Kidney tubule cell (primary cell): Measurements from ENCODE around the gene KCTD15.

Source experiments
- DNase-seq: peaks from one replicate; pipeline ENCODE4 v3.0.0-alpha.2; 2018; ENCODE audit warnings: low spot score

KCTD15 gene, protein sequence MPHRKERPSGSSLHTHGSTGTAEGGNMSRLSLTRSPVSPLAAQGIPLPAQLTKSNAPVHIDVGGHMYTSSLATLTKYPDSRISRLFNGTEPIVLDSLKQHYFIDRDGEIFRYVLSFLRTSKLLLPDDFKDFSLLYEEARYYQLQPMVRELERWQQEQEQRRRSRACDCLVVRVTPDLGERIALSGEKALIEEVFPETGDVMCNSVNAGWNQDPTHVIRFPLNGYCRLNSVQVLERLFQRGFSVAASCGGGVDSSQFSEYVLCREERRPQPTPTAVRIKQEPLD

DNA sequence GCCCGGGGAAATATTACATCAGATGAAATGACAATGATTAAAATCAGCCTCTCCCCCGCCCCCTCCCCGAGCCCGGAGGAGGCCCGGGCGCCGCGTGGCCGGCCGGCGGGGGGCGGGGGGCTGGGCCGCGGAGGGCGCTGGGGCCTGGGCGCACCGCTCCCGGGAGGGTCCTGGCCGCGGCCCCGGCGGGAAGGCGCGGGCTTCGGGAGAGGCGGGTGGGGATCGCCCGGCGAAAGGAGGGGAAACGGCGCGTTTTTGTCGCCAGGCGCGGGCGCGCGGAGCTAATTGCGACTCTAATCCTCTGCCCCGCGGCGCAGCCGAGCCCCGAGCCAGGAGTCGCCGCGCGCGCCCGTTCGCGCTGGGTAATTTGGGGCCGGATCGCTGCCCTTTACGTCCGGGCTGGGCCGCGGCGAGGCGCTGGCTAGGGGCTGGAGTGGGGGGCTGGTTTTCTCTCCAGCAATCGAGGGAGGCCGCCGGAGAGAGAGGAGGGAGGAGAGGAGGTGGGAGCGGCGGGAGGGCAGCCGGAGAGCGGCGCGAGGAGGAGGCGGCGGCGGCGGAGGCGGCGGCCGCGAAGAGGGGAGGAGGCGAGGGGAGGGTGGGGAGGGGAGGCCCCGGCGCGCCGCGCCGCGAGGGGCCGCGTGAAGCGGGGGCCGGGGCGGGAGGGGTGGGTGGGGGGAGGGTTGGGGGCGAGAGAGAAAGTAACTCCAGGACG is at the start of gene KCTD15:
TSS of gene KCTD15 (plus strand) at position 707 of the 712 bp plus-strand sequence. CDS start 3,585 bp downstream, outside the sequence.
- peak; percentile 38 for DNase-seq

GRCh38 chr19:33747273-33747672 is 49.4 kb upstream of the KCTD15 start:
- no peak for DNase-seq

- DNase-seq: no peak
These were observed 48.4 kb upstream of the KCTD15 start for GRCh38 chr19:33748231-33748630.

DNA sequence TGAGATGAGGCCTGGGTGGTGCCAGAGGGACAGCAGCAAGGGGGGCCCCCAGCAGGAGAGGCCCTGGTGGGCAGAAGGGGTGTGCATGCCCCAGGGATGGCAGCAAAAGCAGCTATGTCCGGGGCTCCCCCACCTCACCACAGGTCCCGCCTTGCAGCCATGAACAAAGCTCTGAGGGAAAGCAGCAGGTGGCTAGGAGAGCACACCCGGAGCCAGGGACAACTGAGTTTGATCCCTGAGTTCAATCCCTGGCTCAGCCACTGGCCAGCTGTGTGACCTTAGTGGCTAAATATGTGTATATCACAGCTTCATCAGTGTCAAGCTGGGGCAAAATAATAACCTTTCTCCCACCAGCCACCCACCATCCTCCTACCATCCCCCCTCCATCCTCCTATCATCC is 47.7 kb upstream of the KCTD15 start:
- no peak for DNase-seq

GRCh38 chr19:33749619-33750175 is 47.0 kb upstream of the KCTD15 start:
- no peak for DNase-seq

DNA sequence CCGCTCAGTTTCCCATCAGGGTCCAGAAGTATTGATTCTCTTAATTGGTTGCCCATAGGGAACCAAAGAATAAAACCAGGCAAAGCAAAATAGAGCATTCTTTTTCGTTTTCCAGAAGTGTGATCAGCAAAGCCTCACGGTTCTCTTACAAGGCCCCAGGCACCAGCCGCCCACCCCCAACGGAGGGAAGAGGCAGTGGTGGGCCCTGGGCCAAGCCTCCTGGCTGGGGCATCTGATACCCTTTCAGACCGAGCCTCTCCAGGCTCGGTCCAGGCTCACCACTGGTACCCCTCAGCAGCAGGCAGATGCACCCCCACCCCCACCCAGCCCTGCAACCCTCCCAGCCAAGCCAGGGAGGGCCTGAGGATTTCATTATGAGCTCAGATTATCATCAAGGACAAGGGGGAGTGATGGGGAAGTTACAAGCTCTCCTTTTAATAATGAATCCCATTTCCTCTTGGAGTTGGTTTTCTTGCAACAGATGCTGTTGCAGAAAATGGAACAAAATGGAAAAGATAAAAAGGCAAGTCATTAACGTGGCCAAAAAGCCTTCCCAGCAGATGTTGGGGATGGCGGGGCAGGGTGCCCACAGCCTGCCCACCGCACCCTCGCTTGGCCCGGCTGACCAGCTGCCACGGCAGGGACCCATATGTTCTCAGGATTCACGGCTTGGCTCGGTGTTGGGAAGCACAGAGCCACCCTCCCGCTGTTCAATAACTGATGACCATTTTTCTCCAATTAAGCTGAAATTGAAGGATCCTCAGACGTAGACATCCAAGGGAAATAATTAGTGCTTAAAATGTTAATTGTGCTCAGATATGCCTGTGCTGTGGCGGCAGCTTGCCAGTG is 45.9 kb upstream of the KCTD15 start:
- DNase-seq: no peak

DNA sequence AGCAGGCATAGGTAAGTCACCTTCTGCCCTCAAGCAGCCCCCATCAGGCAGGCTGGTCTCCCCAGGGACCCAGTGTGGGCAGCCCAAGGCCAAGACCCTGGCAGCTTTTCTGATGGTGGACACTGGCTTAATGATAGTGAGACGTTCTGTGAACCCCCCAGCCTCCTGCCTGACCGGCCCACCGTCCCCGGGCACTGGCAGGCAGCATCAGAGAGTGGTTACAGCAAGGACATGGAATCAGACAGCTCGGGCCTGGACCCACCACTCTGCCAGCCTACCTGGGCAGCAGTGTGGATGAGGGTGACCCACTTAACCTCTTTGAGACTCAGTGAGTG is 45.3 kb upstream of the KCTD15 start:
- DNase-seq: no peak

DNA sequence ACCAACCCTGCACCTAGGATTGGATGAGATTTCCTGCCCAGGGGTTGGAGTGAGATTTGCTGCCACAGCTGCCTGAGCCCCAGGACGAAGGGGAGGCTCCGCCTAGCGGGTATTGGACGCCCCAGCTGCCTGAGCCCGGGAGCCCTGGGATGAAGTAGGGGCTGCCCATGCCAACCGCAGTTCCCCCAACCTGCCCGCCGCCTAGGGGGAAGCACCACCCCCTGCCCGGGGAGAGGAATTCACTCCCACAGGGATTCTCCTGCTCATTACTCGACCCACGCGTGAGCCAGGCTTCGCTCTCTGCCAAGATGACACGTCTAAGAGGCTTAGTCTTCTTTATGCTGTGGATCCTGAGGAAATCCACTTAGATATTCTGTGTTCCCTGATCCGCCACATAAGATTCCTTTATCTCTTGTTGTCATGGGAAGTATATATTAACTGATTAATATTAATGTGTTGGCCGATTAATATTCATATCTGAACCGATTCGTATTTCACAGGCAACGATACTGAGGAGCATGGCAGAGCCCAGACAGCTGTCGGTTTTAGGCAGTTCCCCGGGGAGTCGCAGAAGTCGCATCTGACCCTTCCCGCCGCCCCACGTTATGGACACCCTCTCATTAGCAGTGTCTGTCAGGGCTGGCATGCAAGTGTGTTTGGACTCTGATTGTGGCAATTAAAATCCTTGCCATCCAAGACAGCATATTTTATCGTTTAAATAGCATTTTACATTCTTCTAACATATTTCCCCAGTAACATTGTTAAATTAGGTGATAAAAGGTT is 44.5 kb upstream of the KCTD15 start:
- DNase-seq: no peak

- DNase-seq: no peak
These were observed 43.7 kb upstream of the KCTD15 start for GRCh38 chr19:33752945-33753344.

DNA sequence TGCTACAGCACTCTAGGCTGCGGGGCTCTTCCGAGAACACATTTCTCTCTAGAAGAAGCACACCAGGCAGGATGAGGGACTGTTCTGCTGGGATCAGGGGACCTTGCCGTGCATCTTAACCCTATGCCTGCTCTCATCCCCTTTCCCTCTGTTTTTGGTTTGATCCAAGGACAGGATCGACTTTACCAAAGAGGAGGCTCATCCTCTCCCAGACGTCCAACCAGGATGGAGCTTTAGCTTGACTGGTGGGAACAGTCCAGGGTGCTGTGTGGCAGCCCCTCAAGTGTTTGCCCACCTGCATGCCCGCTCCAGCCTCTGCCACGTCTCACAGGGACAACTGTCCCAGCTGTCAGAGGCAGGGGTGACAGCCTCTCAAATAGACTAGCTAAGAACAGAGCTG is 42.3 kb upstream of the KCTD15 start:
- no peak for DNase-seq

DNA sequence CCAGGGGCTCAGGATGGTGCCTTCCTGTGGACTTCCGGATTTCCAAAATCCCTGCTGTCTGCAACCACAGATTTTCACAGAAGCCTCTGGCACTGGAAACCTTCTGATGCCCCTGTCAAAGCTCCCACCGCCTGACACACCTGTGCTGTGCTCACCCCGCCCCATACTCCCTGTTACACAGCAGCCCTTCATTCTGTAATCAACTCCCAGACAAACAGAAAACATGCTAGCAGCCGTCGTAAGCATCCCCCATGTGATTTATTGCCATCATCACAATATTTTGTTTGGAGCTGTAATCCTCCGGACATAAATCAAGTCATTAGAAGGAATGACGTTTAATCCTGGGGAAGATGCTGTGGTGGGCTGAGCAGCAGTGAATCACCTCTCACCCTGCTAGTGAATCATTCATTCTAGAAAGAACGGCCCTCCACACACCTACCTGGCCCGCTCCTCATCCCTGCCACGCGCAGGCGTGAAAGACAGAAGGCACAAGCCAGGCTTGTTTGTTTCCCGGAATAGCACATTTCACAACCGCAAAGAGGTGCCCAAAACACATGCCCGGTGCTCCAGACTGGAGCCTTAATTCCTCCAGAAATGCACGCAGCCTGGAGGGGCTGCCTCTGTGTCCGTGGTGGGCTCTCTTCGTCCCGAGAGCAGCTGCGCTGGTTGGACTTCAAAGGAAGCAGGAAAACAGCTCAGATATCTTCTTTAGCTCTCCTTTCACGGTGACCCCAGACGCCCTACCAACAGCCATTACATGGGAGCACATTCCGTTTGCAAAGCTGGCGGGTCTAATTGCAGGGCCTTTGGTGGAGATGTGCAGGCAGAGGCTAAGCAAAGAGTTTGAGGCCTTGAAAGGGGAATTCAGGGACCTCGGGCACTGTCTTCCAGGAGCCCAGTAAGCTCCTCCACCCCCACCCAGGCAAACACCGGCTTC is 41.3 kb upstream of the KCTD15 start:
- peak; percentile 11 for DNase-seq

DNA sequence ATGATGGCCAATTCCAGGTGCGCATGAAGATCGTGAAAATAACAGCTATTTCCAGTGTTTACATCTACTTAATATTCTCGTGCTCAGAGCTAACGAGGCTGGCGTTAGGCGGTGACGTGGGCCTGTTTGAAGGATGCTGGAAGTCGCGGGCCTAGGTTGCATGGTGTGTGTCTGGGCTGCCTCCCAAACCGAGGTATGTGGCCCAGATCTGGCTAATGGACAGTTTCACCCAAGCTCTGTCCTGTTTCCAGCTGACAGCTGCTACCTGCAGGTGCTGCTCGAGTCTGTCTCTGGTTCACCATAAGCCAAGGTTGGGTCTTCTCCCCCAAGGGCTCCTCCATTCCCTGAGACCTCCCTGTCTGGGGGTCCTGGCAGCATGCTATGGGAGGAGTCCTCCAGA is 40.5 kb upstream of the KCTD15 start:
- DNase-seq: no peak

DNA sequence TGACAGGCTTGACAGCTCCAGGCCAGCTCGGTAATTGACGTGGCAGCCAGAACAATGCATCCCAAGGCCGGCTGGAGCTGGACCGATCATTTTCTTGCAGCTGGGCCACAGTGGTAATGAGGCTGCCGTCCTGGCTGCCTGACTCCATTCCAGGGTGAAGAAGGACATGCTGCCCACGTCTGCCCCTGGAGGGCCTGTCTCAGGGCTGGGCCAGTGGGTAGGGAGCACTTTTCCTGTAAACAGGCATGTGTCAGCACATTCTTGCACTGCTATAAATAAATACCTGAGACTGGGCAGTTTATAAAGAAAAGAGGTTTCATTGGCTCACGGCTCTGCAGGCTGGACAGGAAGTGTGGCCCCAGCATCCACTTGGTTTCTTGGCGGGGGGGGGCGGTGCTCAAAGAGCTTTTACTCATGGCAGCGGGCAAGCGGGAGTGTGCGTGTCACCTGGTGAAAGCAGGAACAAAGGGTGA is 38.1 kb upstream of the KCTD15 start:
- peak; percentile 72 for DNase-seq

GRCh38 chr19:33759356-33759755 is 37.3 kb upstream of the KCTD15 start:
- DNase-seq: no peak

- DNase-seq: no peak
These were observed 32.9 kb upstream of the KCTD15 start for GRCh38 chr19:33763633-33764371.

DNA sequence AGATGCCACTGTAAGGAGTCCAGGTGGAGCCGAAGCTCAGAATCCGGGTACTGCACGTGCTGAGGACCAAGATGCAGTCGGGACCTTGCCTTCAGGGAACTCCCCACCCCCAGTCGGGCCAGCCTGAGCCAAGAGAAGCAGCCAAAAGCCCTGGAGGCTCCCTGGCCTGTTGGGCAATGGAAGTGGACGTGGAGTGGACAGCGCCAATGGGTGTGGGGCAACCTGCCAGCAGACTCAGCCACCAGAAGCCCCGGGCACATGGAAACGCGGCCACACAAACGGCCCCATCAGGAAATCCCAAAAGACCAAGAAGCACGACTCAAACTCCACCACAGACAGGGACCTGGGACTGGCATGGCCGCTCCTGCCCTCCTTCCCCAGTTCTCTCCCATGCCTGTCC is 30.0 kb upstream of the KCTD15 start:
- DNase-seq: no peak

- DNase-seq: no peak
These were observed 28.7 kb upstream of the KCTD15 start for GRCh38 chr19:33767898-33768413.

DNA sequence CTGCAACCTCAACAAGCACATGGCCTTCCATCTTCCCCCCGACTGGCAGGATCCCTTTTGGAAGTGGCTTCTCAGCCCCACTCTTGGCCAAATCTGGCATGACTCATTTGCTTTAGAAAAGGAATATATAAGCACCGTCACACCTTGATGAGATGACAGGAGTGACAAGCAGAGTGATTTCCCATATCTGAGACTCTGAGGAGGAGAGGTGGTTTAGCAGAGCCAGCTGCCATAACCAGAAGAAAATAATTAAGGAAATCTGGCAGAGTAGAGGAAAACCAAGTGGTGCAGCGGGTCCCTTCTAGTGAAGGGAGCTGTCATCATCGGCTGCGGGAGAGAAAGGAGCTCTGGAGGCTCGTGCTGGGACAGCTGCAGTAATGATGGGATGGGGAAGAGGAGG is 27.5 kb upstream of the KCTD15 start:
- no peak for DNase-seq

DNA sequence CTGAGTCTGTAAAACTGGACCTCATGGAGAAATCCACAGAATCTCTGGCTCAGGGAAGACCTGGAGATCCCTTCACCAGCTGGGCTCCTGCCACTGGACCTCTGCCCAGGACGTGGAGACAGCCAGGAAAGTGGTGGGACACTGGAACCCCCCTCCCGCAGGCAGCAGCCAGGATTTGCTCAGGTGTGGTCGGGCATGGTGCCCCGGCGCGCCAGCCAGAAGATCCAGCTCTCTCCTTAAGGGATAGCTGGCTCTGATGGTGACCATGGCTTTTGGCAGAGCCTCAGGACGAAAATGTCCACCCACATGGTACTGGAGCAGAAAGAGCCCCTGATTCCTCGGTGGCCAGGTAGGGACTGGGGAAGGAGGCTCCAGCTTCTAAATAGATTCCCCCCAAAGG is 26.6 kb upstream of the KCTD15 start:
- no peak for DNase-seq
